Body of pancreas (tissue), 4 donors: Measurements from ENCODE around the gene FAM107A.

ENCODE experiments used
- POLR2A ChIP-seq, 3 donors: fragments of 450-650 bp; IDR thresholded peaks; one replicate each; pipeline ENCODE4 v1.6.1; 2016; ENCODE audit warnings: antibody characterized with exemption in 3 of 3, mild to moderate bottlenecking in 2 of 3
- TF ChIP-seq, protein P1 (sequence below), 7 experiments: fragments of 450-650 bp in 4 of 7; fragments of 200-600 bp in 3 of 7; sonication (generic) in 3 of 7; IDR thresholded peaks; one replicate each; pipeline ENCODE4 v1.5.1; 2016 to 2019; ENCODE audit warnings: antibody characterized with exemption in 7 of 7

GRCh38 chr3:58566398-58567250 is 10.6 kb downstream of the FAM107A start:
- TF ChIP-seq, protein P1, sequence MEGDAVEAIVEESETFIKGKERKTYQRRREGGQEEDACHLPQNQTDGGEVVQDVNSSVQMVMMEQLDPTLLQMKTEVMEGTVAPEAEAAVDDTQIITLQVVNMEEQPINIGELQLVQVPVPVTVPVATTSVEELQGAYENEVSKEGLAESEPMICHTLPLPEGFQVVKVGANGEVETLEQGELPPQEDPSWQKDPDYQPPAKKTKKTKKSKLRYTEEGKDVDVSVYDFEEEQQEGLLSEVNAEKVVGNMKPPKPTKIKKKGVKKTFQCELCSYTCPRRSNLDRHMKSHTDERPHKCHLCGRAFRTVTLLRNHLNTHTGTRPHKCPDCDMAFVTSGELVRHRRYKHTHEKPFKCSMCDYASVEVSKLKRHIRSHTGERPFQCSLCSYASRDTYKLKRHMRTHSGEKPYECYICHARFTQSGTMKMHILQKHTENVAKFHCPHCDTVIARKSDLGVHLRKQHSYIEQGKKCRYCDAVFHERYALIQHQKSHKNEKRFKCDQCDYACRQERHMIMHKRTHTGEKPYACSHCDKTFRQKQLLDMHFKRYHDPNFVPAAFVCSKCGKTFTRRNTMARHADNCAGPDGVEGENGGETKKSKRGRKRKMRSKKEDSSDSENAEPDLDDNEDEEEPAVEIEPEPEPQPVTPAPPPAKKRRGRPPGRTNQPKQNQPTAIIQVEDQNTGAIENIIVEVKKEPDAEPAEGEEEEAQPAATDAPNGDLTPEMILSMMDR (IDR thresholded peaks at IDR 0.05), result no peak
- no peak for TF ChIP-seq POLR2A (IDR thresholded peaks at IDR 0.05)
